Calu3 (cell line): Measurements from ENCODE around the gene SMOC1. TPM values are rescaled to one million over a fixed set of nuclear protein-coding genes. Genes with fewer than 3 reads are reported as not detected.

Experiments
- BruUV-seq: library from RNA; stranded (reverse); fragments of 400-500 nt; replicated peaks from 2 replicates; lab custom pipeline; 2021; lab: Mats Ljungman, UMichigan
- CTCF ChIA-PET: fragments of 300-600 bp; sonication (Branson Sonifier 250); formaldehyde crosslinking; loops from one replicate; lab custom pipeline; 2022; ENCODE audit warnings: antibody characterized with exemption; lab: Charles Lee
- DNase-seq: peaks from one replicate; pipeline ENCODE4 v3.0.0; 2022
- H3K27ac Mint-ChIP-seq: one replicate; pipeline ENCODE4 v1.8.0; 2022; ENCODE audit warnings: mixed read lengths; ENCODE audit not compliant: unreplicated experiment
- H3K27me3 Mint-ChIP-seq: one replicate; pipeline ENCODE4 v1.8.0; 2022; ENCODE audit warnings: mixed read lengths; ENCODE audit not compliant: unreplicated experiment
- H3K36me3 Mint-ChIP-seq: one replicate; pipeline ENCODE4 v1.8.0; 2022; ENCODE audit warnings: mild to moderate bottlenecking, moderate library complexity, mixed read lengths; ENCODE audit not compliant: insufficient read depth, unreplicated experiment
- H3K4me1 Mint-ChIP-seq: one replicate; pipeline ENCODE4 v1.8.0; 2022; ENCODE audit warnings: mild to moderate bottlenecking, low read depth, mixed read lengths; ENCODE audit not compliant: unreplicated experiment
- H3K4me3 Mint-ChIP-seq: one replicate; pipeline ENCODE4 v1.8.0; 2022; ENCODE audit warnings: mild to moderate bottlenecking, low read depth, moderate library complexity, mixed read lengths; ENCODE audit not compliant: unreplicated experiment
- H3K9me3 Mint-ChIP-seq: one replicate; pipeline ENCODE4 v1.8.0; 2022; ENCODE audit warnings: low read depth, mixed read lengths; ENCODE audit not compliant: unreplicated experiment
- CTCF ChIP-seq: fragments of 200-600 bp; IDR thresholded peaks from one replicate; pipeline ENCODE4 v1.8.0; 2022; ENCODE audit warnings: antibody characterized with exemption; ENCODE audit not compliant: unreplicated experiment
- intact Hi-C: fragments of 100-400 bp; cut with micrococcal nuclease; formaldehyde crosslinking; loops from one replicate; pipeline ENCODE4 v1.10.0; 2022; ENCODE audit not compliant: unreplicated experiment
- total RNA-seq: library from RNA; stranded (reverse); gene quantifications from 2 replicates; pipeline ENCODE4 v1.2.3, GENCODE V29; 2022

Gene SMOC1
- total RNA-seq, 1 experiment from 2014 or later, result 39.6 TPM

- Mint-ChIP-seq H3K27ac (peak overlapping the region; percentile 23), H3K4me1 (peaks cover 33% of the 10 kb centered on the region), H3K27me3 (no peaks in the 10 kb centered on the region), H3K4me3 (no peak overlapping the region), H3K9me3 (peaks cover 3% of the 10 kb centered on the region), H3K36me3 (peaks cover 12% of the 10 kb centered on the region)
- DNase-seq, result no peak
- BruUV-seq, result no TSS peak
- no peak for TF ChIP-seq CTCF
- CTCF ChIA-PET, result interaction anchor here (0.8 to 2.1 kb wide), 2 partner anchors 13 to 14 kb away, joined by 4 to 6 read pairs; no protein-coding TSS in a partner anchor
- intact Hi-C loops, result no loop called here
Observed at GRCh38 chr14:69985463-69985862, 106.2 kb downstream of the SMOC1 start.

GRCh38 chr14:69986336-69986735 lies 107.1 kb downstream of the SMOC1 start:
- no TSS peak for BruUV-seq
- TF ChIP-seq CTCF, result no peak

GRCh38 chr14:69987406-69988121 lies 108.3 kb downstream of the SMOC1 start:
- Mint-ChIP-seq H3K4me3 (no peak overlapping the region), H3K4me1 (peaks cover 12% of the 10 kb centered on the region), H3K27me3 (no peaks in the 10 kb centered on the region), H3K27ac (no peak overlapping the region), H3K9me3 (no peaks in the 10 kb centered on the region), H3K36me3 (no peaks in the 10 kb centered on the region)
- intact Hi-C loops, result no loop called here
- DNase-seq, result no peak
- no peak for TF ChIP-seq CTCF
- CTCF ChIA-PET, result no interaction called here
- no TSS peak for BruUV-seq

More at GRCh38 chr14:69986336-69986735, 107.1 kb downstream of the SMOC1 start:
- H3K4me3 Mint-ChIP-seq, result no peak overlapping the region
- H3K27ac Mint-ChIP-seq, result no peak overlapping the region
- CTCF ChIA-PET, result no interaction called here
- peaks cover 3% of the 10 kb centered on the region for H3K36me3 Mint-ChIP-seq
- intact Hi-C loops, result no loop called here
- DNase-seq, result no peak
- H3K27me3 Mint-ChIP-seq, result no peaks in the 10 kb centered on the region
- H3K9me3 Mint-ChIP-seq, result peaks cover 2% of the 10 kb centered on the region
- H3K4me1 Mint-ChIP-seq, result peaks cover 24% of the 10 kb centered on the region

- no peak for TF ChIP-seq CTCF
- CTCF ChIA-PET, result interaction anchor here (0.5 kb wide), 1 partner anchor 1196 kb away, joined by 7 read pairs; the partner anchor contains the start of gene ZFP36L1
- Mint-ChIP-seq H3K27ac (no peak overlapping the region), H3K4me3 (no peak overlapping the region), H3K9me3 (no peaks in the 10 kb centered on the region), H3K27me3 (no peaks in the 10 kb centered on the region), H3K4me1 (peaks cover 9% of the 10 kb centered on the region), H3K36me3 (no peaks in the 10 kb centered on the region)
- no peak for DNase-seq
- BruUV-seq, result no TSS peak
- intact Hi-C loops, result no loop called here
Observed at GRCh38 chr14:69988979-69989378, 109.8 kb downstream of the SMOC1 start.
